GM18508 (cell line): ENCODE results near the gene CFAP157.

ENCODE experiments used
- ATAC-seq: cut with Tn5 transposase; IDR thresholded peaks from one replicate; pipeline ENCODE4 v1.9.1; 2021; ENCODE audit warnings: moderate number of reproducible peaks; ENCODE audit not compliant: insufficient read depth, unreplicated experiment

Gene CFAP157

GRCh38 chr9:127714020-127714750, 7.4 kb downstream of the CFAP157 start:
- no peak for ATAC-seq

GRCh38 chr9:127714951-127715469, 8.2 kb downstream of the CFAP157 start:
- no peak for ATAC-seq

GRCh38 chr9:127715470-127716337, 8.9 kb downstream of the CFAP157 start, which contains the start of the genes PTRH1 and TTC16:
Gene PTRH1 (minus strand): TSS chr9:127715663. CDS start chr9:127715639, 24 bp downstream.
Gene TTC16 (plus strand): TSS chr9:127716079. CDS start chr9:127716146, 67 bp downstream.
- peak; percentile 58 for ATAC-seq

- no peak for ATAC-seq
Measured at GRCh38 chr9:127716412-127716811, 9.6 kb downstream of the CFAP157 start.

DNA sequence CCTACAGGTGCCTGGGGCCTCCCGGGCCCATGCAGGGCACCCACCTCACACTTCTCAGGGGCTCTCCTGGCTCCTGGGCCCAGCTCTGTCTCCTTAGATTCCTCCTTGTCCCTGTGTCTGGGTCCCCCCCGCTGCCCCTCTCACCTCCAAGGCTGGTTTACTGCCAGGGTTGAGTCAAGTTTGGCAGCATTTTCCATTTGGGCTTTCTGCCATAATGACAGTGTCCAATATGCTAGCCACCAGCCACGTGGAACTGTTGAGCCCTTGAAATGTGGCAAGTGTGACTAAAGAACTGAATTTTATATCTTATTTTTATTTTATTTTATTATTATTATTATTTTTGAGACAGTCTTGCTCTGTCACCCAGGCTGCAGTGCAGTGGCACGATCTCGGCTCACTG, 11.0 kb downstream of the CFAP157 start:
- no peak for ATAC-seq

GRCh38 chr9:127720031-127720864, 13.5 kb downstream of the CFAP157 start:
- no peak for ATAC-seq

- ATAC-seq = no peak
Measured at GRCh38 chr9:127720865-127721227, 14.1 kb downstream of the CFAP157 start.

DNA sequence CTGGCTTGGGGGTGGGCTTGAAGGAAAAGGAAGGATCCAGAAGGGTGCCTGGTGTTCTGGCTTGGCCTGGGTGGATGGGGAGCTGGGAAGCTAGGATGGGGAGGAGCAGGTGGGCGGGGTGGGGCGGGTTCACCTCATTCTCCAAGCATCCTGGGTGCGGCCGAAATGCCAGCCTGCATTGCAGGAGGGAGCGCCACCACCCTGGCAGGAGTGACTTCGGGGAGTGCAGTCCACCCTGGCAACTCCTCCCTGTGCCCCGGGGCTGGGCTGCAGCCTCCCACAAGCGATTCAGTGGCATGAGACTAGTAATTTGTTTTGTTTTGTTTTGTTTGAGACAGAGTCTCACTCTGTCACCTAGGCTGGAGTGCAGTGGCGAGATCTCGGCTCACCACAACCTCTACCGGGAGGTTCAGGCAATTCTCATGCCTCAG, 14.6 kb downstream of the CFAP157 start:
- no peak for ATAC-seq

DNA sequence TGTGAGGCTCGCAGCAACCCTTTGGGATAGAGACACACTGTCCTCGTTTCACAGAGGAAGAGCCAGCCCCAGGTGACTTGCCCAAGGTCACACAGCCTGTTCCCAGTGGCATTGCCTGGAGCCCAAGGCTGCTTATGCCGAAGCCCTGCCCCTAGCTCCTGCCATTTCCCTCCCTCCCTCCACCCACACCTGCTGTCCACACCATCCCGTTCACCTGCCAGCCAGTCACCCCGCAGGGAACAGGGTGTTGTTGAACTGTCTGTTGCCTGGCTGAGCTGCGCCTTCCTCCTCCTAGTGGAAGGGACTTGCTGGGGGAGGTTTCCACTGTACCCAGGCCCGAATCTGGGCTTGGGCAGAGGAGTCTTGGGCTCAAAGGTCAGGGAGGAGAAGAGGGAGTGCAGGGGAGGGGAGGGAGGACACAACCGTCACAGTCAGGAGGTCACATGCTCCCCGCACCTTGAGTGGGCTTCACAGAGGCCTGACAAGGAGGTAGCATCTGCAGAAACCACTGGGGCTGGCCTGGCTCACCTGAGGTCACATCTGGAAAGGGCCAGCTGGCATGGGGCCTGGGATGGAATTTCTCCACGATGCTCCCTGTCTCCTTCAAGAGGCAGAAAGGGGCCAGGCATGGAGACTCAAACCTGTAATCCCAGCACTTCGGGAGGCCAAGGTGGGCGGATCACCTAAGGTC, 15.4 kb downstream of the CFAP157 start:
- no peak for ATAC-seq

DNA sequence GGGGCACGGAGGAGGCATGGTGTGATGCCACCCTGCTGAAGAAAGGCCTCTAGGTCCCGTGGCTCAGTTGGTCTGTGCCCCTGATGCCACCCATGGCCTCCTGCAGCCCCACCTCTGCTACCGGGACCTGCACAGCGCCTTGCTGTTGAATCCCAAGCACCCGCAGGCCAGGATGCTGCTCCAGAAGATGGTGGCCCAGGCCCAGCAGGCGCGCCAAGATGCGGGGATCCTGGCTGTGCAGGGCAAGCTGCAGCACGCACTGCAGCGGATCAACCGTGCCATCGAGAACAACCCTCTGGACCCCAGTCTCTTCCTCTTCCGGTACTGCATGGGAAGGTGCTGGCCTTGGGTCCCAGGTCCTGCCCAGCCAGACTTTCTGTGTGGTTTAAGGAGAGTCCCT, 16.2 kb downstream of the CFAP157 start:
- no peak for ATAC-seq

DNA sequence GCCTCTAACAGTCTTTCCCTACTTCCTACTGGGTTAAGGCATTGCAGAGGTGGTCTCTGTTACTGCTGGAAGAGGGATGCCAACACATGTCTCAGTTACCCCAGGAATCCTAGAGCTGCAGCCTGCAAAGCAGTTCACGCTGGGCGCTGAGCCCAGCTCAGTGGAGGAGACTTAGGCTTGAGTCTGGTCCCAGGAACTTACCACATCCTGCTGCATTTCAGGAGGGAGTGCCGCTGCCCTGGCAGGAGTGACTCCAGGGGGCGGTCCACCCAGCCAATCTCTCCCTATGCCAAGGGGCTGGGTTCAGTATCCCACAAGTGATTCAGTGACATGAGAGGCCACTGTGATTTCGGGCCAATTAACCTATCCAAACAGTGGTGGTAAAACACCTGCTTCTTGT, 16.7 kb downstream of the CFAP157 start:
- ATAC-seq = no peak

DNA sequence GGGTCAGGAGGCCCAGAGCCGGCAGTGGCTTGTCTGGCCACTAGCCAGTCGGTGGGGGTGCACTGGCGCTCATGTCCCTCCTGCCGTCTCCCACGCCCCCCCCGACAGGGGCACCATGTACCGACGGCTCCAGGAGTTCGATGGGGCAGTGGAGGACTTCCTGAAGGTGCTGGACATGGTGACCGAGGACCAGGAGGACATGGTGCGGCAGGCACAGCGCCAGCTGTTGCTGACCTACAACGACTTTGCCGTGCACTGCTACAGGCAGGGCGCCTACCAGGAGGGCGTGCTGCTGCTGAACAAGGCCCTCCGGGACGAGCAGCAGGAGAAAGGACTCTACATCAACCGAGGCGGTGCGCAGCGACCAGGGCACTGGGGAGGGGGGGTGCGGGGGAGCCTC, 17.2 kb downstream of the CFAP157 start:
- no peak for ATAC-seq

GRCh38 chr9:127726871-127727270, 20.1 kb downstream of the CFAP157 start:
- ATAC-seq = no peak

DNA sequence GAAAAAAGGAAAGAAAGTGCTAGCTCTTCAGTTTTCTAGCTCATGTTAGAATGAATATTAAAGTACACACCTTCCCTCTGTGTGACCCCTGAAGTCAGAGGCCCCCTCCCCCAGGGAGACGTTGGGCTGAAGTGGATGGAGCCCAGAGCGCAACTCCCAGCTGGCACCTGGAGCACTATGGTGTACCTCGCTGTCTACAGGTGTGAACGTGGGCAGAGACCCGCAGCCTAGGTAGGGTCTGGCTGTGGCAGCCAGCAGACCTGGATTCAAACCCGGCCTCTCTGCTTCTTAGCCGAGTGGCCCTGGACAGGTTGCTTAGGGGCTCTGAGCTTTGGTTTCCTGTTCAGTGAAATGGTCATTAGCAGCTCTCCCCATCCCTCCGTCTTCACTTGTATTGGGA, 22.0 kb downstream of the CFAP157 start:
- no peak for ATAC-seq

DNA sequence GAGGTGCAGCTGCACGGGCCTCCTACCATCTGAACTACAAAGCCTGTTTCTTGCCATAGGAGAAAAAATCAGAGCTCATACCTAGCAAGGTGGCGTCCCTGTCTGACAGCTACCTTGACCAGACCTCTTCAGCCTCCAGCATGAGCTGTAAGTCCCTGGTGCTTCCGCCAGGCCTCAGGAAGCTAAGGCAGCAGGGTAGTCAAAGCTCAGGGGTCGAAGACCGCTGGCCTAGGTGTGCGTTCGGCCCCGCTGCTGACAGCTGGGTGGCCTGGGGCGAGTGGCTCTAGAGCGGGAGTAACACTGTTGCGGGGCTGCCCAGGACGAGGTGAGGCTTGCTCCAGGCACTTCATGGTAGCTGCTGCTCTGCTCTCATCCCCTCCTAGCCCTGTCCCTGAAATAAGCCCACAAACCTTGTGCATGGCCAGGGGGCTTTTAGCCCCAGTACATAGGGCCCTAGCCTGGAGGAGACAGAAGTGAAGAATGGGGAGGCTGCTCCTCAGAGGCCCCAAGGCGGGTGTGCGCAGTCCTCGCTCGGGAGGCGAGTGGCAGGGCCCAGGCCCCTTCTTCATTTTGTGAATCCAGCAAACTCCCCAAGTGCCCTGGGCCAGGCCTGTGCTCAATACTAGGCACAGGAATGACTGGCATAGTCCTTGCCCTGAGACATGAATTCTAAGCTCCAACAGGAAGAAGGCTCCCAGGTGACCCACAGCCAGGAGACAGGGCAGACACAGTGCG, 22.9 kb downstream of the CFAP157 start:
- no peak for ATAC-seq

- no peak for ATAC-seq
Measured at GRCh38 chr9:127730262-127730661, 23.5 kb downstream of the CFAP157 start.

DNA sequence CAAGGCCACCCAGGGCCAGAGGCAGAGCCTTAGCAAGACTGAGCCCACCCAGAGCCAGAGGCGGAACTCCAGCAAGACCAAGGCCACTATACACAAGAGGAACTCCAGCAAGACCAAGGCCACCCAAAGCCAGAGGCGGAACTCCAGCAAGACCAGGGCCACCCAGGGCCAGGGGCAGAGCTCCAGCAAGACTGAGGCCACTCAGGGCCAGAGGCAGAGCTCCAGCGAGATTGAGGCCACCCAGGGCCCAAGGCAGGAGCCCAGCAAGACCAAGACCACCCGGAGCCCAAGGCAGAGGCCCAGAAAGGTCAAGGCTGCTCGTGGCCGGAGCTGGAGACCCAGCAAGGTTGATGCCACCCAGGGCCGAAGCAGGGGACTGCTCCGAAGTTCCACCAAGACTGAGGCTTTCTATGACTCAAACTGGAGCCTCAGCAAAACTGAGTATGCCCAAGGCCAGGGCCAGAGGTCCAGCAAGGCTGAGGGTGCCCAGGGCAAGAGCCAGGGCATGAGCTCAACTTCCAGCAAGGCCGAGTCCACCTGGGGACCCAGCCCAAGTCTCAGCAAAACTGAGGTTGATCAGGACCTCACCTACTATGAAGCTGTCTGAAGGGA, 24.1 kb downstream of the CFAP157 start:
- no peak for ATAC-seq

GRCh38 chr9:127731938-127732337, 25.1 kb downstream of the CFAP157 start:
- no peak for ATAC-seq

DNA sequence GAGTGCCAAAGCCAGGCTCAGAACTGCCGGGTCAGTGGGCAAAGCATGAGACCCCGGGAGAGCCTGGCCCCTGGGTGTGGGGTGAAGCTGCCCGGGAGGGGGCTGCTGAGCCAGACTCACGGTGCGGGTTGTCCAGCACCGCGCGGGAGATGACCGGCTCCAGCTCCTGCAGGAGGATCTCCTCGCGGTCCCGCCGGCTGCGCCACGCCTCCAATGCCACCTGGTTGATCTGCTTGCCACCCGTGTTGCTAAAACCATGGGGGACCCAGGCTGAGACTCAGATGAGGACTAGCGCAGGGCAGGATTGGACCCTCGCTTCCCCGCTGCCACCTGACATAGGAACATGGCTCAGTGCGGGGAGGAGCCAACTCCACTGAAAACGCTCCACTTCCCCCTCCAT, 25.7 kb downstream of the CFAP157 start:
- no peak for ATAC-seq
